Superior temporal gyrus (tissue), 1 donor: ENCODE measurements around the gene CAMK2B.

Source experiments
- DNase-seq: peaks from one replicate; pipeline ENCODE4 v3.0.0-alpha.2; 2016; ENCODE audit errors: extremely low spot score

Gene CAMK2B

DNA sequence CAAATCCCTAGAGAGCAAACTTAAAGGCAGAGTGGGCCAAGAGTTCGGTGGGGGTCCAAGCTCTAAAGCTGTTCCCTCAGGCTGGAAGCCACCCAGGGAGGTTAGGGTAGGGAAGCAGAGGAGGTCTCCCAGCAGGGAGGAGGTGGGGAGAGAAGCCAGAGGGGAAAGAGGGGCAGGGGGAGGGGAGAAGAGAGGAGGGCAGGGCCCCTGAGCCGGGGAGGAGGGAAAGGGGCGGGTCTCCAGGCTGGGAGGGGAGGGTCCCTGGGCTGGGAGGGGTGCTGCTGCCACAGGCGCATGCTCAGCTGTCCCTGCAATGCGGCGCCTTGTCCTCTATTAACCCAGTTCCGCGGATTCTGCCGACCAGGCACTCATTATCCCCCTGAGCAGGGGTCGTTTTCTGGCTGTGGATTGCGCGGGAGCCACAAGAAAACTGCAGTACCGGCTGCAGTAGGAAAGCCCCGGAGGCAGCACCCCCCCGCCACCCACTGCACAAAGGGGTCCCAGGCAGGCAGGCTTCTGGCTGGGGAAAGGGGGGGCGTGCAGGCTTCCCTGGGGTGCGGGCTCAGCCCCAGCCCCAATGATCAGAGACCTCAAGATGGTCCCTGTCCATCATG is 49.3 kb downstream of the CAMK2B start:
- no peak for DNase-seq

DNA sequence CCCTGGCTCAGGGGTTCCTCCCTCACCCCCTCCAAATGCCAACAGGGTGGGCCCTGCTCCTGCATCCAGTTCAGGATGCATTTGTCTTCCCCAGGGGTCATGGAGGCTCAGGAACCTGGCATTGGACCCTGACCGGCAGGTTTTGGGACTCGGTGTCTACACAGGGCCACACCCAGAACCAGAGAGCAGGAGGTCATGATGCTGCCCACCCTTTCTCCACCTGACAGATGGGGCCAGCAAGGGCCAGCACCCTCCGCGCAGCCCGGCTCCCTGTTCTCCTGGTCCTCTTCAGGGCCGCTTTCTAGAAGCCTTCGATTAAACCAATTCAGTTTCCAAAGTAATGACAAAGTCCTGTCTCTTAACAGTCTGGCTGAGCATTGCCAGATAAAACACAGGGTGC is 50.2 kb downstream of the CAMK2B start:
- DNase-seq = no peak

DNA sequence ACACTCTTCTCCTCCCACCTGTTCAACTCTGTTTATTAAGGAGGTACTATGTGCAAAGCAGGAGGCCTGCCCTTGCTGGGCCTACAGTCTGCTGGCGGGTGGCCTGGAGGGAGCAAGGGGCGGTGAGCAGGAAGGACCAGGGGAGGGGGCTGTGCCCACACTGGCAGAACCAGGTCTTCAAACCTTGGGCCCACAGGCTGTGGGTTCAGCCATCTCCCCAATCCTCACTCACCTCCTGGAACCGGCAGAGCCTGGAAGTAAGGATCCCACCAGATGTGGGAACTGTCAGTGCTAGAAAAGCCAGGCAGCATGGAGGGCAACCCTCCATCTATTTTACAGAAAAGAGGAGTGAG is 50.8 kb downstream of the CAMK2B start:
- DNase-seq = no peak

DNA sequence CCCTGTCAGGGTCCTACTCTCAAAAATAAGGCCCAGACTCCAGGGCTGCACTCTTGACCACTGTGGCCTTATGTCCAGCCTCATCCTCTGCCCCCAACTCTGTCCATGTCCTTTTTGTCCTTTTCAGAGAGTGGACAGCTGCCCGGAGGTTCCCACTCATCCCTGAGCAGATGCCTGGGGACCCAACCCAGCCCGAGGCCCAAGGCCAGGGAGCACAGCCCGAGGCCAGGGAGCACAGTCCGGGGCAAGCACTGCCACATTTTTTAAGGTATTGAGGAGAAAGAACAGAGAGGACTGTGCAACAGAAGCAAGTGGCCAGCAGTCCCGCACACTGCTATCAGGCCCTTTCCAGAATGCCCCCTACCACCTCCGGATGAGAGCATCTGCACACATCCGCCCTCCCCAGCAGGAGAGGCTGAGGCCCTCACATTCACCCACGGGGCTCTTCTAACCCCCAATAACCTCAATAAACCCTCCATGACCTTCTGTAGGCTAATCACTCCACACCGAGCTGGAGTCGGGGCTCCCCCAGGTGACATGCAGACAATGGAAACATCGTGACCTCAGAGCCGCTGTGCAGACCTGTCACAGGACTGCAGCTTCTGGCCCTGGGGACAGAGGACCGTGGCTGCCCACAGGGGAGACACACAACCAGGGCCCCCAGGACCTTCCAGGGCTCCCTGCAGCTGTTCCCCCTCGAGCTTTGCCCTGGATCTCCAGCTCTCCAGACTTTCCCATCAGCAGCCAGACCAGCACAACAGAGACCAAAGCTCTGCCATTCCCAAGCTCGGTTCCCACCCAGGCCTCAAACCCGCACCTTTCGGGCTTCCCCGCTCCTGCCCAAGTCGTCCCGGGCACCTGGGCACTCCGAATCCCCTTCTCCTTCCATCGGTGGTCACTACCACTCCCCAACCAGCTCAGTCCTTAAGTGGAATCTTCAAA is 51.4 kb downstream of the CAMK2B start:
- no peak for DNase-seq

DNA sequence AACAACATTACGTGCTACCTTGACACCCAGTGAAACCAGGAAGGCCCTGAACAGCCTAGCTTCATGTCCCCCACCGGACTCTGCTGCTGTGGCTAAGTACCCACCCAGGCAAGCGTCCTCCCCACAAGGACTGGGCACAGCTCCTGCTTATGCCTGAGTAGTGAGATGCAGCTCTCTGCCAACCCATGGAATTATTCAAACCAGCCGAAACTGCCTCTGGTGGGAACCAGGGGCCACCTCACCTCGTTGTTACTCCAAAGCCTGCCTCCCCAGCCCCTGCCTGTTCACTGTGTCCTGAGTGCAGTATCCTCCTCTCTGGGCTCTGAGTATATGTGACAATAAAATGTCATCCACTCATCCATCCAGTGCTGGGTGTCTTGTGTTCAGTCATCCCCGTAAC is 52.4 kb downstream of the CAMK2B start:
- DNase-seq = no peak

DNA sequence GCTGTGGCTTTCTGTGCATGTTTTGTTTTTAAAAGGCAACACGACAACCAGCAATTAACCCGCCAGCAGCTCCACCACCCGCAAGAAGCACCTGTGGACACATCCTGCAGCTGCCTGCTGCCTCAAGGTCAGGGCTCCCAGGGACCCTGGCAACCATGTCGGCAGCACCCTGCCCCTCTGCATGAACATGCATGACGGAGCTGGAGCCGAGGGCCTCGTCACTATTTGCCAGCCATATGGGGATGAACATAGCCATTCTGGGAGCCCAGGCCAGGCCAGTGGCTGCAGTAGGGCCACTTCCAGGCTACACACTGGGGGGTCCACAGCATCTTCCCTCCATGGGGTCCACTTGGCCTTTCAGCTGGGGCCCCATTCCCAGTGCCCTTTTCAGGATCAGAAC is 52.9 kb downstream of the CAMK2B start:
- no peak for DNase-seq

DNA sequence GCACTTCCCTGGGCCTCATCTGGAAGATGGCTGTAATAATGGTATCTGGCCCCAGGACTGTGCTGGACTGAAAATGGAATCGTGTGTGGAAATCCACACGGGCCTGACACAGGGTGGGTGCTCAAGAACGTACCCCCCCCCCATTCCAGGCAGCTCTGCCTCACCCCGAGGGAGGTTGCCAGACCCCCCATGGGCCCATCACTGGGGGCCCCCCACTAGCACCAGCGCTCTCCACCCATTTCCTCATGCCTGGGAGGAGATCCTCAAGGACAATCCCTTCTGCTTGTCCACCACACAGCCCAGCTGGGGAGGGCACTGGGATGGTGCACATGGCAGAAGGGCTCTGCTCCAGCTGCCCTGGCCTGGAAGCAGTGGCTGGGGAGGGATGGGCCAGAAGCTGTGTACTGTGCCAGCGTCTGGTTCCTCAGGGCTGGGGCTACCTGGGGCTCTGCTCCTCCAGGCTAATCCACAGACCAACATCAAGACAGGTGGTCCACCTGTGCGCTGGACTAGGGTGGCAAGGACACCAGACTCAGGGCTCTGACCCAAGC is 55.4 kb downstream of the CAMK2B start:
- no peak for DNase-seq

DNA sequence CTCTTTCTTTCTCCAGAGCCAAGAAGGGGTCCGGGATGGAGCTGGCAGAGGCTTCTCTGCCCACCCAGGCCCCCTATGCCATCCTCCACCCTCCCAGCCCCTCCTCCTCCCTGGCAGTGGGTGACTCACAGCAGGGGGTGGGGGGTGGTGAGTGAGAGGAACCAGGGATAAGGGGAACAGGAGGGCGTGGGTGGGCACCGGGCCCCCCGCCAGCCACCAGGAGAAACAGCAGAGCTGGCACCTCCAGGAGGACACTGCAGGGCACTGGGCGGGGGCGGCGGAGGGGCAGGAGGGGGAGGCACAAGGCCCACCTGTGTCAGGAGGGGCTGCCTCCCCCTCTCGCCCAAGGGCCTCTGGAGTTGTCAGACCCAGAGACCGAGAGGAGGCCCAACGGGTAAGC is 56.0 kb downstream of the CAMK2B start:
- peak; percentile 9 for DNase-seq

DNA sequence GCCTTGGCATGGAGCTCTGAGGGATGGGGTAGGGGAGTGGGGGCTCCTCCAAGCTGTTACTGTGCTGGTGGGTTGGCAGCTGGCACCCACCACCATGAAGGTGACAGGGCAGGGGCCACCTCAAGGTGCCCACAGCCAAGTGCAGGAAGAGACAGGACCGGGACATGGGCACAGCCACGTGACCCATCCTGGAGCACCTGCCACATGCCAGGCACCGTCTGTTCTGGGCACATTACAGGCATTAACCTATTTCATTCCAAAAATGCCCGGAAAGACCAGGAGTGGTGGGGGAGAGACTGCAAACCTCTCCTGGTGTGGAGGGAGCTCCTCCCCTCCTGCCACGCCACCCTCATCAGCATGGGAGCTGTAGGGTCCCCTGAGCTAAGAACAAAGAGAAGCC is 56.7 kb downstream of the CAMK2B start:
- DNase-seq = no peak

DNA sequence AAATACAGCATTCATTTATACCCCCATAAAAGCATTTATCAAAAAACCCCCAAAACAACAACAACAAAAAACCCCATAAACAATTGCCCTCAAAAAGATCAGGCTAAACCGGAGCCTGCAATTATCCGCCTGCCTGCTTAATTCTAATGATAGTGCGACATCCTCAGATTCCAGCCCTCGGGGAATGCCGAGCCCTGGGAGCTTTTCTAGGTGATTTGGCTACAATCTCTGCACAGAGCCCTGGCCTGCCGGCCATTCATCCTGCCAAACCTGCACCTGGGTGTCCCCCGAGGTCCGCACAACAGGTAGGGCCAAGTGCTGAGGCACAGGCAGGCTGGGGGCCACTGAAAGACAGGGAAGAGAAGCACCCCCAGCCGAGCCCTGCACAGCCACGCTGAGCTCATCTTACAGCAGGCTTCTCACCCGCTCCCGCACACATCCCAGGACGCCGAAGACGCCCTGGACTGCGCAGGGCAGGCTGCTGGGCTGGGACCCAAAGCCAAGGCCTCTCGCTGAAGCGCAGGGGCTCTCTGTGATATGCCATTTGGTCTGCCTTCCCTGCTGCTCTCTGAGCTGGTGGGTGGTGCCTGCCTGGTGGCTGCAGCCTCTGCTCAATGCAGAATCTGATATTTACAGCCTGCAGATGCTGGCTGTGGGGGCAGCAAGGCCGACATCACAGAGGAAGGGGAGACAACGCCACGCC is 57.5 kb downstream of the CAMK2B start:
- peak; percentile 37 for DNase-seq

DNA sequence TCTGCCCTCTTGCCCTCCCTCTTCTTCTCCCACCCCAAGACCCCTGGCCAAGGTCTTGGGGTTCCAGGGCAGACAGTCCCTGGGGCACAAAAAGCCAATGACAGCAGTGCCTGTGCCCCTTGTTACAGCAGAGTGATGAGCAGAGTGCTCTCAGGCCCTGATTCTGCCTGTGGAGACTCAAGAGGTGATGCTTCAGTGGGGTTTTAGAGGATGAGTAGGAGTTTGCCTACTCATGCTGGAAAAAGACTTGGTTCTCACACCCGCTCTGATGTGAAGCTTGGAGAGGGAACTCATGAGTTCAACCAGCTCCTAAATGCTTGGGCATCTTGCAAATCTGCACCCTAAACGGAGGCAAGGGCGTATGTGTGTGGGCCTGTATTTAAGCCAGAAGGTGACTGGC is 58.2 kb downstream of the CAMK2B start:
- no peak for DNase-seq

DNA sequence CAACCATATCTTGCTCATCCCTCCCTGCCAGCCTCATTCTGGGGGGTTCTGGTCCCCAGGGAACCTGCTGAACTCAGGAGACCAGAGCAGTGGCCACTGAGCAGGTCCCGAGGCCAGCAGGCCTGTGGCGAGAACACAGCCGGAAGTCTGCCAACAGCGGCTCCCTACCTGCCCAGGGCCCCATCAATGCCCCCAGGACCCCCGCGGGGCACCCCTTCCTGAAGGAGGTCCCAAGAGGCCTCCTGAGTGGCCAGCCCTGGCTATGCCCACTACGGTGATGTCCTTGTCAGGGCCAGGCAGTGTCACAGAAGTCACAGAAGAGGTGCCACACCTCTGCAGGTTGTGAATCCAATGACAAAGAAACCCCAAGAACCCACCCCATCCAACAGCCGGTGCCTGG is 58.9 kb downstream of the CAMK2B start:
- DNase-seq = no peak

DNA sequence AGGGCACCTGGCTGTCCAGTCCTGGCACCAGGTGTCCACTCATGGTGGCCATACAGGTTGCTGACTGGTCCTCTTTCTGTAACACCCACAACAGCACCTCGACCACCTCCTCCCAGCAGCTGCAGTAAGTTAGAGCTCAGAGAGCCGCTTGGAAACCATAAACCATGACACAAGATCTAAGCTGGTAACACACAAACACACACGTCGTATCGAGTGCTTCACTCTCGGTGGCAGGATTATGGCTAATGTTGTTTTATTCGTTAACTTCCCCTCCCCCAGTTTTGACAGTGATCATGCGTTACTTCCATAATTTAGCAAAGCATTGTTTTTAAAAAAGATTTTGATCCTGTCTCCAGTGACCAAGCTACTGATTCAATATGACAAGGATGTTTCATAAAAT is 59.7 kb downstream of the CAMK2B start:
- no peak for DNase-seq

DNA sequence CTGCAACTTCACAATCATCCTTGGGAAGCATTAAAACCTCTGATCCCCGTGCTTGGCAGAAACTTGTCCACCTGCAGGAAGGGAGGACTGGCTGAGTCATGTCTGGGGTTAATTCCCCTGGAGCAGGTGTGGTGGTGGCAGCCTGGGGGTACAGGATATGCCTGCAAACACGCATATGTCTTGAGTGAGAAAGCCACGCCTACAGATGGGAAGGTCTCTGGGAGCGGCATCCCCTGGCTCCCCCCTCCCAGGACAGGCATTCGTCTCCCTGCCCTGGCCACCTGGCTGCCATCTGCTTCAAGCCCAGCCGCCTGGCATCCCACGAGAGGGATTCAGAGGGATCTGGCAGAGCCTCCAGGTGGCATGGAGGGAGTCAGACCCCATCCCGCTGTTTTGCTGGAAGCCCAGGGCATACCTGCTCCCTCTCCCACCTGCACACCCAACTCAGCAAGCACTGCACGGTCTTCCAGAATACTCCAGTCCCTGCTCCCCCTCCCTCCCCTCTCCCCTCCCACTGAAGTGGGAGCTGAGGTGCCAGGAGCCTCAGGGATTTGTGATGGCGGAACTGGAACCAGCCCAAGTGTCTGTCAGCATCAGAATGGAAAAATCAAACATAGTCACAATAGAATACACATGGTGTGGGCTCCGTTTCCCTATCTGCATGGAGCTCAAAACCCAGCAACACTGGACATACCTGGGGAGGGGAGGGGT is 61.0 kb downstream of the CAMK2B start:
- no peak for DNase-seq

DNA sequence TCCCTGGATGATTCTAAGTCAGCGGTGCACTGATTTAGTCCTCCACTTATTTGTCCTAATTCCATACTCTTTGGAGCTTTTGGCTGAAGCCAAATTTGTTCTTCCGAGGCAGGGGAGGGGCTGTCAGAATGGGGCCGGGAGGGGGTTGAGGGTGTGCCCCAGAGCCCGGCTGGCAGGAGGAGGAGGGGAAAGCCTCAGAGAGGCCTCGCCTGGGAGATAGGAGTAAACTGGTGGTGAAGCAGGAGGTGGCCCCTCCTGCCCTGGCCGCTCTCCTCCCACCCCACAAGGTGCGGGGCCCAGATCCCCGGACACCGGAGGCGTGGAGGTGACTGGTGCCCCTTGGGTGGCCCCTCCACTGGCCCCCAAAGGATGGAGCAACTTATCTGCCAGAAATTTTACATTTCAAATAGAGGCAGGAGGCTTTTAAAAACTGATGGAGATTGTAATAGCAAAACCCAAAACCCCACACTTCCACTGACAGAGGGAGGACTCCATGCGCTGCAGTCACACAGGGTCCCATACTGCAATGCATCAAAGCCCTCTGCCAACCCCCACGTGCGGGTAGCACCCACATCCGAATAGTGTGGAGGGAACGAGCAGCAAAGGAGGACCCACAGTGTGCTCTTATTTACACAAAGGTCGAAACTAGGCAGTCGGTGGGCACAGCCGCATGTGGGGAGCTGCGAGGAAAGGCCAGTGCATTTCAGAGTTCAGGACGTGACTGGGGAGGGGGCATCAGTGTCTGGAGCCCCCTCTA is 61.9 kb downstream of the CAMK2B start:
- DNase-seq = no peak

DNA sequence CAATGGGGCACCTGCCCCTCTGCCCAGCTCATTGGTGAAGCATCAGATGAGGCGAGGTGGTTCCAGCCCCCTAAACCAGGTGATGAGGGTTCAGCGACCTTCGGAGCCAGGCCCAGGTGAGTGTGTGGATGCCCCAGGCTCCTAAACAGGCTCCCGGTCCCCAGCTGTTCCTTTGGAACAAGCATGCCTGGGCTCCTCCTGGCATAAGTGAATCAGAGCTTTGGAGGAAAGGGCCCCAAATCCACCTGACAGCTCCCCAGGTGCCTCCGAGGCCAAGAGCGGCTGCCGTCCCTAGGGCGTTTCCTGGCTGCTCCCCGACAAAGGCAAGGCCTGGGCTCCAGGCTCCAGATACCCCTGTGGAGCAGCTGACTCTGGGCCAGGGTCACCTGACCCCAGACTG is 63.4 kb downstream of the CAMK2B start:
- no peak for DNase-seq

DNA sequence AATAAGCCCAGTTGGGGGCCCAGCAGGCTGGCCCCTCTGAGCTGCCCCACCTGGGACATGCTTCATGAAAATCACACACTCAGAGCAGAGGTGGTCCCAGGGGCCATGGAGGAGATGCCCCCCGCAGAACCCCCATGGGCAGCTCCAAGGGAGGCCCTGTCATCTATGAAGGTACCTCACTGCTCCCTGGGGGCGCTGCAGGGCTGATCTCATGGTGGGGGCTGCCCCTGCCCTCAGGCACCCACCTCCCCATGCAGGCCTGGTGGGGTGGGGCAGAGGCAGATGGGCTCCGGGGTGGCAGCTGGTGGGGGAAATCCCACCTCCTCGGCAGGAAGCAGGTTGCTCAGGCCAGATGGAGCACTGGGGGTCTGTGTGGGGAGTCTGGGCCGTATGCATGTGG is 64.2 kb downstream of the CAMK2B start:
- DNase-seq = no peak

DNA sequence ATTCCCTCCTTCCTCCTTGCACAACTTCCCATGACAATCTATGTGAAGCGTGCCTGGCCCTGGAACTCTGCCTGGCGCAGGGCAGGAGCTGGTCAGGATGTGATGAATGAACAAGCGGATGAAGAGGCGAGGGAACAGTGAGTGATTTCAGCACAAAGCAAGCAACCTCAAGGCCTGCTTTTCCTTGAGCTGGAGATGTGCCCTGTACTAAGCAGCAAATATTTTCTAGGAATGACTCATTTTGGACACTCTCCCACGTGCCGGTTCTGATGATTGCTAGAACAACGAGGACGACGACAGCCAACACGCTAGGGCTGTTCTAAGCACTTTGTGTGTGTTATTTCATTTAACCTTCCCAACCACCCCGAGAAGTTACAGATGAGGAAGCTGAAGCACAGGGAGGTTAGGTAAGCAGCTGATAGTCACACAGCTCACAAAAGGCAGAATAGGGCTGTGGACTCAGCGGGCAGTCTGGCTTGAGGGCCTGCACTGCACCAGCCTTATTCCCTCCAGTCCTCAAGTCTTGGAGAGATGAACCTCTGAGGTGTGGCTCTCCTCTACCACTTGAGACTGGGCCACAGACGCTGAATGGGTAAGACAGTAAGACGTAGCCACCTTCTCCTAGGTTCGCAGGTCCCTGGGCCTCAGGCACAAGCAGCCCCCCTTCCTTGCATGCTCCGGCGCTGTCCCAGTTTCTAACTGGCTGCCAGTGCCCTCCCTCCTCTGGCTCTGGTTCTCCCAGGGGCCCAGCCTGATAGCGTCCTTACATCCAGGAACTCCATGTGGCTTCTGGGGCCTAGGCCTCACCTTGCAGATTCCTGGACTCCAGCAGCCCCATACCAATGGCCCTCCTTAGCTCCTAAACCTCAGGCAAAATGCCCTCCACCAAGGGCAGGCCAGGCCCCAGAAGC is 65.6 kb downstream of the CAMK2B start:
- DNase-seq = peak; percentile 69

DNA sequence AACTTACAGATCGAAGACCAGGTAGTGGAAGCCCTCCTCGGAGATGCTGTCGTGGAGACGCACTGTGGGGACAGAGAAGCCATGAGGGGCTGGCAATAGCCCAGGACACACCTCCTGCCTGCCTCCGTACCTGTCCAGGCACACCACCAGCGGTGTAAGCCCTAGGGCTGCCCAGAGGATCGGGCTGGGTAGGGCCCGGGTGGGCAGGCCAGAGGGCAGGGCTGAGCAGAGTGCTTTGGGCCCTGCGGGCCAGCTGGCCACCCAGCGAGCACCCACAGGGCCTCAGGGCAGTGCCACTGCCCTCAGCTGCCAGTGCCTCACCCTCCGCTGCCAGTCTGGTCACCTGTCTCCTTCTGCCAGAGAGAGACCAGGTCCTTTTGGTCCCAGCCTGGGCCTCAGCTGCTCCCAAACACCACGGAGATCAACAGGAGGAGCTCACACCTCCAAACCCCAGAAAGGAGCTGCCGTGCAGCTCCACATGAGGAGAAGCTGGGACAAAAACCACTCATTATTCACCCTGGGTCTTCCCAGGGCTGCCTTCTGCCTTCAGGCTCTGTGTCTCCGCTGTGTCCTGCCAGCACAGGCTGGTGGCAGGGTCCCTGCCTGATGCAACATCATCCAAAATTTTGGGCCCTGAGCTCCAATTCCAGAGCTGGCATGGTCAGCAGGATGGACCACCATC is 66.4 kb downstream of the CAMK2B start:
- DNase-seq = no peak

DNA sequence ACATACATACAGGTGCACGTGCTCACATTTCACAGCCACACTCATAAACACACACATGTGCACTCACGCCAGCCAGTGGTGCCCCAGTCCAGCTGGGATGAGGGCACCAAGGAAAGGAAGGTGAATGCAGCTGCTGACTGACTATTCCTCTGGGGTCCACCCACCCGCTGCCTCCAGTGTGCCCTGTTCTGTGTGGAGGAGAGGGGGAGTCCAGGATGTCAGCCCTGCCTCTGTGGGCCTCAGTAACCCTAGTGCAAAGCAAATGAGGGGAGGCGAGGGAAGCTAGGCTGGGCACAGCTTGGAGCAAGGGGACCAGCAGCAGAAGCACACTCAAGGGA is 67.0 kb downstream of the CAMK2B start:
- no peak for DNase-seq
